ENCODE data around the gene HIVEP3. TPM values are rescaled to one million over a fixed set of nuclear protein-coding genes. Genes with fewer than 3 reads are reported as not detected.

The HIVEP3 gene
- polyA plus RNA-seq, 6 donors from 2014 or later: 0.83 to 2.1 (median 1.3) TPM

- no peaks in the 10 kb centered on the region for H3K9me3 Mint-ChIP-seq
These were observed 409.5 kb downstream of the HIVEP3 start for GRCh38 chr1:41509270-41509671.

DNA sequence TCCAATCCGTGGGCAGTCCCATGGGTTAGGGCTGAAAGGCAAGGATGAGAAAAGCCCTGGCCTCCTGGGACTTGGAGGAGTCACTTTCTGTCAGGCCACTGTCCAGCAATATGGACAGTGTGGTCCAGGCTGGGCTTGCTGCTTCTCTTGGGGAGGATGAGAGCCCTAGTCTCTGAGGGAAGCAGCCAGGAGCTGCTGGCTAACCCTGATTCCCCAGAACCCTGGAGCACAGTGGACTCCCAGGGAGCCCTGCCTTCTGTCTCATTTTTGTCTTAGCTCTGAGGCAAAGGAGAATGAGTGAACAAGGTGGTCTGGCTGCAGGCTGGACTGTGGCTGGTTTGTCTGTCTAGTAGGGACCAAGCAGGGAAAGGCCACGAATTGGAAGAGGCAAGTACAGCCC, 410.4 kb downstream of the HIVEP3 start:
- ATAC-seq (ENCODE audit: low read depth in 2 of 2) (no peak), DNase-seq (no peak)
- peaks cover 4 to 16% (median 9%) of the 10 kb centered on the region in 3 donors for H3K4me1 Mint-ChIP-seq
- H3K27me3 Mint-ChIP-seq: no peaks in the 10 kb centered on the region
- peaks cover 5 to 21% of the 10 kb centered on the region in 2 donors for H3K36me3 Mint-ChIP-seq
- no peaks in the 10 kb centered on the region for H3K9me3 Mint-ChIP-seq
- H3K27ac Mint-ChIP-seq: no peak overlapping the region
- H3K4me3 Mint-ChIP-seq: no peak overlapping the region

More at GRCh38 chr1:41509270-41509671, 409.5 kb downstream of the HIVEP3 start:
- peaks cover under 1 to 14% (median 6%) of the 10 kb centered on the region in 3 donors for H3K4me1 Mint-ChIP-seq
- ATAC-seq (ENCODE audit: low read depth in 2 of 2) (no peak), DNase-seq (no peak)
- H3K4me3 Mint-ChIP-seq: no peak overlapping the region
- H3K36me3 Mint-ChIP-seq: peaks cover 5 to 21% of the 10 kb centered on the region in 2 donors
- H3K27me3 Mint-ChIP-seq: no peaks in the 10 kb centered on the region
- H3K27ac Mint-ChIP-seq: peak overlapping the region in 2 of 6 donors; percentile 15 to 16

DNA sequence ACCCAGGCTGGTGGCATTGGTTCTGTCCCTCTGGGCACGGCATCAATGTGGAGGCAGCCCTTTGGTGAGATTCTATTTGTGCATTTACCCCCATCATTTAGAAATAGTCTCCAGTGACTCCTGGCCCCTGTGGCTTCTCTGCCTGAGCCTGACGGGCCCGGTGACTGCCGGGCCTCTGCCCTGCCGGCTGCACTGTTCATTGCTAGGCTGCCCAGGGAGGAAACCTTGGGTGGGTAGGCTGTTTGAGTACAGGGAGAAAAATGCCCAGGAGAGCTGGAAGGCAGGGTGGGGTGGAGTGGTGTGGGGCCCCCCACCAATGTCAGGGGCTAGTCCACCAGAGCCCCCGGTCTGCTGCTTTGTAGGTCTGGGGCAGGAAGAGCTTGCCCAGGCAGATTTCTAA, 410.9 kb downstream of the HIVEP3 start:
- Mint-ChIP-seq H3K36me3 (peaks cover 5 to 21% of the 10 kb centered on the region in 2 donors), H3K27ac (no peak overlapping the region), H3K4me1 (peaks cover 4 to 16% (median 9%) of the 10 kb centered on the region in 3 donors), H3K27me3 (no peaks in the 10 kb centered on the region), H3K9me3 (no peaks in the 10 kb centered on the region), H3K4me3 (no peak overlapping the region)
- no peak for DNase-seq
- ATAC-seq (ENCODE audit: low read depth in 2 of 2): no peak

- ATAC-seq (ENCODE audit: low read depth in 2 of 2) (no peak), DNase-seq (no peak)
- Mint-ChIP-seq H3K9me3 (no peaks in the 10 kb centered on the region), H3K4me3 (no peak overlapping the region), H3K27me3 (no peaks in the 10 kb centered on the region), H3K4me1 (peaks cover 4 to 16% (median 9%) of the 10 kb centered on the region in 3 donors), H3K36me3 (peaks cover 5 to 21% of the 10 kb centered on the region in 2 donors), H3K27ac (peak overlapping the region in 2 of 6 donors; percentile 15 to 72)
These were observed 411.5 kb downstream of the HIVEP3 start for GRCh38 chr1:41507110-41507720.

DNA sequence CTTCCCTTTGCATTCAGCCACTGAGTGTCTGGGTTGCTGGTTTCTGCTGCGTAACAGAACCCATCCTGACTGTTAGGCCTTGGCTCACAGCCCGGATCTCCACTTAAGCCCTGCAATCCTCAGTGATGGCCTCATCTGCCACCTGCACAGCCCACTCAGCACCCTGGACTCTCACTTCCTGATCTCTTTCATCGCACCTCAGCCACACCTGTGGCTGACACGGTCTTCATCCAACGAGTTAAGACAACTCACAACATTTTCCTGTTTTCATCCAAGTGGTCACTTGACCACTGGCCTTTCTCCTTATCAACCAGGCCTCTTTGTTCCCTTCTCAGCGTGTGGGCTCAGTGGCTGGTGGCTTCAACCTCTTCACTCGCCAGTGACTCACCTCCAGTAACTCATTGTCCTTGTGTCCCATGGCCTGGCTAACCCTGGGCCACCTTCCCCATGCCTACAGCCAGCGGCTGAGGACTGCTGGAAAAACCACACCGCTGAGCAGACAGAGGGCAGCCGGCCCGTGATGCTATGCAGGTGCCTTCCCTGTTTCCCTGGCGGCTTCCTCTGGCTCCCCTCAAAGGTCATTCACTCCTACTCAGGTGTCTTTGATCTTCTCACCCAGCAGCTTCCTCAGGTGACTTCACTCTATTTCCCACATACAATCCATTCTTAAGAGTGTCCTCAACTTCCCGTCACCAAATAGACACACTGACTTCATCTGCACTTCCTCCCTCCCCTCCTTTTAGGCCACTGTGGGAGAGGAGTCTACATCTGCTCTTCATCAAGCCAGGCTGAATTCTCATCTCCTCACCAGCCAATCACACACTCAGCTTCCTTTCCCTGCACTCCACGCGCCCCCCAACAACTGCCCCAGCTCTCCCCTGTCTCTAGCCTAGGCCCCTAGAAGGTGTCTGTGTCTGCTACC, 414.3 kb downstream of the HIVEP3 start:
- DNase-seq (no peak), ATAC-seq (ENCODE audit: low read depth in 2 of 2) (no peak)
- H3K36me3 Mint-ChIP-seq: no peaks in the 10 kb centered on the region
- H3K4me3 Mint-ChIP-seq: no peak overlapping the region
- peak overlapping the region in 5 of 6 donors; percentile 7 to 43 (median 19) for H3K27ac Mint-ChIP-seq
- no peaks in the 10 kb centered on the region for H3K27me3 Mint-ChIP-seq
- peaks cover 4 to 12% (median 5%) of the 10 kb centered on the region in 3 donors for H3K4me1 Mint-ChIP-seq
- no peaks in the 10 kb centered on the region for H3K9me3 Mint-ChIP-seq

- H3K4me1 Mint-ChIP-seq: peaks cover 4 to 12% (median 5%) of the 10 kb centered on the region in 3 donors
- peak overlapping the region in 1 of 6 donors; percentile 54 for H3K27ac Mint-ChIP-seq
- H3K9me3 Mint-ChIP-seq: no peaks in the 10 kb centered on the region
- no peaks in the 10 kb centered on the region for H3K27me3 Mint-ChIP-seq
- no peak for ATAC-seq (ENCODE audit: low read depth in 2 of 2)
- DNase-seq: no peak
- no peak overlapping the region for H3K4me3 Mint-ChIP-seq
- H3K36me3 Mint-ChIP-seq: no peaks in the 10 kb centered on the region
These were observed 415.1 kb downstream of the HIVEP3 start for GRCh38 chr1:41503538-41504113.

DNA sequence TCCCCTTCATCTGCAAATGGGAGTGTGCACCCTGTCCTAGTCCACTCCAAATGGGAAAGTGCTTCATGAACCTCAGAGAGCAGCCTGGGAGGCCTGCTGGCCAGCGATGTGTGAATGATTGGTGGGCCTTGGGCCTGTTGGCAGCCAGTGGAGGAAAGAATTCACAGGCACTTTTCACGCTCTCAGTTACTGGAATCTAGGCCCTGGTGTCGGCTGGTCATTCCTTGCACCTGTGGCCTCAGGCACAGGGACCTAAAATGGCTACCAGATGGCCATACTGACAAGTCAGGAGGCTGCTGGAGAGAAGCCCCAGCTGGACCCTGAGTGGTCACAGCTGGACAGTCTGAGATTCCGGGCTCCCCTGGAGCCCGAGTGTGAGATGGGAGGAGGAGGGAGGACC, 415.8 kb downstream of the HIVEP3 start:
- ATAC-seq (ENCODE audit: low read depth in 2 of 2) (no peak), DNase-seq (no peak)
- no peaks in the 10 kb centered on the region for H3K9me3 Mint-ChIP-seq
- H3K36me3 Mint-ChIP-seq: no peaks in the 10 kb centered on the region
- no peaks in the 10 kb centered on the region for H3K27me3 Mint-ChIP-seq
- H3K27ac Mint-ChIP-seq: no peak overlapping the region
- H3K4me1 Mint-ChIP-seq: peaks cover 4 to 12% (median 5%) of the 10 kb centered on the region in 3 donors
- no peak overlapping the region for H3K4me3 Mint-ChIP-seq

- Mint-ChIP-seq H3K9me3 (no peaks in the 10 kb centered on the region), H3K27ac (no peak overlapping the region), H3K4me1 (peaks cover 5 to 12% (median 6%) of the 10 kb centered on the region in 3 donors), H3K4me3 (no peak overlapping the region), H3K36me3 (no peaks in the 10 kb centered on the region), H3K27me3 (peaks cover 0 to 5% (median 0%) of the 10 kb centered on the region in 3 donors)
- no peak for DNase-seq
- ATAC-seq (ENCODE audit: low read depth in 2 of 2): no peak
These were observed 417.1 kb downstream of the HIVEP3 start for GRCh38 chr1:41501581-41501980.

- H3K4me3 Mint-ChIP-seq: no peak overlapping the region
- H3K36me3 Mint-ChIP-seq: no peaks in the 10 kb centered on the region
- no peaks in the 10 kb centered on the region for H3K9me3 Mint-ChIP-seq
- H3K4me1 Mint-ChIP-seq: peaks cover 5 to 12% (median 6%) of the 10 kb centered on the region in 3 donors
- no peak for DNase-seq
- no peak for ATAC-seq (ENCODE audit: low read depth in 2 of 2)
- H3K27me3 Mint-ChIP-seq: peaks cover 0 to 5% (median 0%) of the 10 kb centered on the region in 3 donors
- no peak overlapping the region for H3K27ac Mint-ChIP-seq
These were observed 417.8 kb downstream of the HIVEP3 start for GRCh38 chr1:41500781-41501518.

DNA sequence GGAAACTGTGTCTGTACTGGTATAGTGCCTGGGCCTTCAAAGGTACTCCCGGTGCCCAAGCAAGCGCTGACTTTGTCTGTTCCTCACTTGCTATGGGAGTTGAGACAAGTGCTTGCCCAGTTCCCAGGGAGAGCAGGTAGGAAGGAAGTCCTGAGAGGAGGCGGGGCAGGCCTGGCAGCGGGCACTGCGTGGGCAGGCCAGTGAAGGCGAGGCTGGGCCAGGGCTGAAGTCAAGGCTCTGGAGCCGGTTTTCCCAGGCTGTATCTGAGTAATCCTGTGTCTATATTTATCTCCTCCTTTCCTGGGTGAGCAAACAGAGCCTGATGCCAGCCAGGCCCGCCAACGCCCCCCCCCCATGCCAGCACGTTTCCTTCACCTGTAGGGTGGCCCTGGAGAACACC, 418.3 kb downstream of the HIVEP3 start:
- Mint-ChIP-seq H3K4me3 (no peak overlapping the region), H3K9me3 (no peaks in the 10 kb centered on the region), H3K27me3 (peaks cover 0 to 10% (median 5%) of the 10 kb centered on the region in 3 donors), H3K36me3 (no peaks in the 10 kb centered on the region), H3K4me1 (peaks cover 11 to 15% (median 11%) of the 10 kb centered on the region in 3 donors), H3K27ac (no peak overlapping the region)
- ATAC-seq (ENCODE audit: low read depth in 2 of 2) (no peak), DNase-seq (no peak)

DNA sequence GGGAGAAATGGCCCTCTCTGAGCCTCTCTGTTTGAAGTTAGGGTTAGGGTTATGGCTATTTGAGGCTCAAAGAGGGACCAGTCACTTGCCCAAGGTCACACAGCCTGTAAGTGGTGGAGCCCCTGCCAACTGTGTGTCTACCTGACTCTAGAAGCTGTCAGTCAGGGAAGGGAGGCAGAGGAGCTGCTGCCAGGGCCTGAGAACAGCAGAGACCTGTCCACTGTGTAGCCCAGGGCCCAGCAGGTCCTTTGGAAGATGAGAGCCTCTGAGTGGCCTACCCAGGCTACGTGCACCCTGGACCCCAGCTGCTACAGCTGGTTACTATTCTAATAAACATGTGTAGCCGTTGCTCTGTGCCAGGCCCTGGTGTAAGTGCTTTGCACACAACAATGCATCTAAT, 419.1 kb downstream of the HIVEP3 start:
- DNase-seq (no peak), ATAC-seq (ENCODE audit: low read depth in 2 of 2) (no peak)
- no peaks in the 10 kb centered on the region for H3K9me3 Mint-ChIP-seq
- peaks cover 9 to 16% (median 11%) of the 10 kb centered on the region in 3 donors for H3K4me1 Mint-ChIP-seq
- no peak overlapping the region for H3K27ac Mint-ChIP-seq
- H3K36me3 Mint-ChIP-seq: no peaks in the 10 kb centered on the region
- H3K27me3 Mint-ChIP-seq: peaks cover 0 to 18% (median 12%) of the 10 kb centered on the region in 3 donors
- H3K4me3 Mint-ChIP-seq: no peak overlapping the region

GRCh38 chr1:41498804-41499203, 419.9 kb downstream of the HIVEP3 start:
- H3K4me1 Mint-ChIP-seq: peaks cover 3 to 12% (median 6%) of the 10 kb centered on the region in 3 donors
- peaks cover 0 to 22% (median 15%) of the 10 kb centered on the region in 3 donors for H3K27me3 Mint-ChIP-seq
- no peak overlapping the region for H3K27ac Mint-ChIP-seq
- H3K4me3 Mint-ChIP-seq: no peak overlapping the region
- no peaks in the 10 kb centered on the region for H3K9me3 Mint-ChIP-seq
- ATAC-seq (ENCODE audit: low read depth in 2 of 2) (no peak), DNase-seq (no peak)
- H3K36me3 Mint-ChIP-seq: no peaks in the 10 kb centered on the region

- DNase-seq (no peak), ATAC-seq (ENCODE audit: low read depth in 2 of 2) (no peak)
- peaks cover 0 to 22% (median 15%) of the 10 kb centered on the region in 3 donors for H3K27me3 Mint-ChIP-seq
- H3K27ac Mint-ChIP-seq: no peak overlapping the region
- H3K4me1 Mint-ChIP-seq: peaks cover 3 to 12% (median 6%) of the 10 kb centered on the region in 3 donors
- H3K4me3 Mint-ChIP-seq: no peak overlapping the region
- no peaks in the 10 kb centered on the region for H3K36me3 Mint-ChIP-seq
- no peaks in the 10 kb centered on the region for H3K9me3 Mint-ChIP-seq
These were observed 420.3 kb downstream of the HIVEP3 start for GRCh38 chr1:41498391-41498790.
